ENCODE measurements around the gene RAB40B.
"Not testable (repeated sequence)": the region's sequence is repeated elsewhere in the genome, so short reads cannot be mapped to it uniquely, and the experiment has no call there.

RAB40B gene

GRCh38 chr17:82667668-82668000 is 30.9 kb downstream of the RAB40B start:
- FAIRE-seq: no peak

- no peak for FAIRE-seq
These were observed 31.4 kb downstream of the RAB40B start for GRCh38 chr17:82666931-82667667.

GRCh38 chr17:82665891-82666290 is 32.6 kb downstream of the RAB40B start:
- no peak for FAIRE-seq

- no peak for FAIRE-seq
These were observed 33.3 kb downstream of the RAB40B start for GRCh38 chr17:82665217-82665616.

- FAIRE-seq: no peak
These were observed 33.8 kb downstream of the RAB40B start for GRCh38 chr17:82664701-82665182.

GRCh38 chr17:82664276-82664575 is 34.3 kb downstream of the RAB40B start:
- no peak for FAIRE-seq

GRCh38 chr17:82663381-82664275 is 34.9 kb downstream of the RAB40B start:
- FAIRE-seq: no peak

GRCh38 chr17:82662711-82663261 is 35.7 kb downstream of the RAB40B start:
- FAIRE-seq: no peak

- no peak for FAIRE-seq
These were observed 36.5 kb downstream of the RAB40B start for GRCh38 chr17:82661717-82662683.

- FAIRE-seq: no peak
These were observed 38.6 kb downstream of the RAB40B start for GRCh38 chr17:82659886-82660285.

- no peak for FAIRE-seq
These were observed 39.6 kb downstream of the RAB40B start for GRCh38 chr17:82658796-82659452.

- no peak for FAIRE-seq
These were observed 40.2 kb downstream of the RAB40B start for GRCh38 chr17:82658331-82658730.

- no peak for FAIRE-seq
These were observed 40.6 kb downstream of the RAB40B start for GRCh38 chr17:82657926-82658325.

- FAIRE-seq: no peak
These were observed 42.2 kb downstream of the RAB40B start for GRCh38 chr17:82656266-82656665.

- no peak for FAIRE-seq
These were observed 43.0 kb downstream of the RAB40B start for GRCh38 chr17:82655523-82655922.

- FAIRE-seq: no peak
These were observed 43.4 kb downstream of the RAB40B start for GRCh38 chr17:82655038-82655479.

GRCh38 chr17:82654611-82655010 is 43.9 kb downstream of the RAB40B start:
- FAIRE-seq: not testable (repeated sequence)

GRCh38 chr17:82653651-82654528 is 44.6 kb downstream of the RAB40B start:
- FAIRE-seq: no peak

GRCh38 chr17:82650723-82651122 is 47.8 kb downstream of the RAB40B start:
- no peak for FAIRE-seq

- no peak for FAIRE-seq
These were observed 48.8 kb downstream of the RAB40B start for GRCh38 chr17:82649501-82650261.
